GM06990 (cell line): Measurements from ENCODE around the gene SREBF1.

Source experiments
- DNase-seq: peaks from one replicate; pipeline ENCODE4 v3.0.0-alpha.2; 2011; ENCODE audit not compliant: insufficient read length; ENCODE audit errors: extremely low read depth
- H3K27me3 ChIP-seq: replicated peaks from 2 replicates; pipeline ENCODE4 v1.6.0; 2011; ENCODE audit warnings: low read length; ENCODE audit not compliant: control insufficient read depth, insufficient read depth
- H3K36me3 ChIP-seq: 2 replicates; pipeline ENCODE4 v1.5.1; 2011; ENCODE audit warnings: low read length; ENCODE audit not compliant: control insufficient read depth, insufficient read depth
- H3K4me3 ChIP-seq: replicated peaks from 2 replicates; pipeline ENCODE4 v1.5.1; 2011; ENCODE audit warnings: low read depth, mild to moderate bottlenecking, control low read depth, low read length
- CTCF ChIP-seq: IDR thresholded peaks from 2 replicates; pipeline ENCODE4 v1.5.1; 2011; ENCODE audit warnings: low read length, control low read depth, mild to moderate bottlenecking, inconsistent platforms; ENCODE audit not compliant: insufficient read depth, poor library complexity, severe bottlenecking

The SREBF1 gene

GRCh38 chr17:17836818-17837379 lies at the start of gene SREBF1:
SREBF1 (minus strand) TSS chr17:17836986; CDS start chr17:17836817, 169 bp downstream.
- no peak for TF ChIP-seq CTCF
- peak; percentile 81 for DNase-seq
- Histone ChIP-seq H3K4me3 (peak within 1 kb of the TSS; percentile 89), H3K27me3 (no peaks in the 10 kb centered on the region), H3K36me3 (no peaks in the 10 kb centered on the region; the same call in 1 of the 2 replicates)

- DNase-seq: no peak
- TF ChIP-seq CTCF: no peak
- Histone ChIP-seq H3K36me3 (no peaks in the 10 kb centered on the region; the same call in 1 of the 2 replicates), H3K4me3 (no peak overlapping the region), H3K27me3 (no peaks in the 10 kb centered on the region)
Observed at GRCh38 chr17:17886226-17886625, 49.4 kb upstream of the SREBF1 start.

GRCh38 chr17:17884391-17885357 lies 47.9 kb upstream of the SREBF1 start:
- no peak for TF ChIP-seq CTCF
- H3K27me3 ChIP-seq: no peaks in the 10 kb centered on the region
- DNase-seq: no peak
- H3K4me3 ChIP-seq: no peak overlapping the region
- no peaks in the 10 kb centered on the region; the same call in 1 of the 2 replicates for H3K36me3 ChIP-seq

DNA sequence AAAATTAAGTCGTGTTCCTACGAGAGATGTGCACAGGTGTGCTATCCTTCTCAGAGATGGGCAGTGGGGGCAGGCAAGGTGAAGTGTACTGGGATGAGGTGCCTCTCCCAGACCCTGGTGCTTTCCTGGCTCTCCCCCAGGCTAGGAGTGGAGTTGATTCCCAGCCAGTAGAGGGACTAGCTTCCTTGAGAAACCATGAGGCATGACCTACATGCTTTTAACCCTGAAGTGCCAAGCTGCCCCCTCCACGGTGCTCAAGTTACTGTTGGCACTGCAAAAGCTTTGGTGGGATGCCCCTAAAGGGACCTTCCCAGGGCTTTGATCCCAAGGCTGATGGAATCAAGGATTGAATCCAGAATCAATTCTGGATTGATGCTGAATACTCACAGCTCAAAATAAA lies 47.0 kb upstream of the SREBF1 start:
- H3K4me3 ChIP-seq: no peak overlapping the region
- no peaks in the 10 kb centered on the region for H3K27me3 ChIP-seq
- TF ChIP-seq CTCF: no peak
- H3K36me3 ChIP-seq: peaks cover 2% of the 10 kb centered on the region
- DNase-seq: no peak

DNA sequence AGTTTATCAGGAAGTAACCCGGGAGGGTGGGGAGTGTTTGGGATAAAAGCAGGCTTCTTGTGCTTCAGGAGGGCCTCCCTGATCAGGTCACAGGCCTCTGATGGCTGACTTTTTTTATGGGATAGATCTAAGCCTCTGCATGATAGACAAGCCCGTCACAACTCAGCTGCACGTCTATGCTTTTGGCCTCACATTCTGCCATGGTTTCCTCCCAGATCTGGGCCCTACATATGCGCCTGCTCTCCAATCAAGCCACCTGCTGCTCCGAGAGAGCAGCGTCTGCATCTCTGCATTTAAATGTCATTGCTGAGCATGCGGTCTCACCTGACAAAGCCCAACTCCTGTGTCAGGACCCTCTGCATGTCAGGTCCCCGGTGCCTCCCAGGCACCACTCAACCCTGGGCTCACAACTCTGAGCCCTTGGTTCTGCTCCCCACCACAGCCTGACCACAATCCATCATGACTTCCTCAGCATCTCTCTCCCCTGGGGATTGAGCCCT lies 45.3 kb upstream of the SREBF1 start:
- peaks cover 10% of the 10 kb centered on the region for H3K36me3 ChIP-seq
- no peak for TF ChIP-seq CTCF
- no peak overlapping the region for H3K4me3 ChIP-seq
- no peak for DNase-seq
- H3K27me3 ChIP-seq: no peaks in the 10 kb centered on the region
